Chondrocyte (in vitro differentiated cells): ENCODE data around the gene CCN6. TPM values are rescaled to one million over a fixed set of nuclear protein-coding genes. Genes with fewer than 3 reads are reported as not detected.

Experiments used
- DNase-seq: peaks from one replicate; pipeline ENCODE4 v3.0.0; 2021; ENCODE audit warnings: mixed read lengths, low spot score
- H3K27ac Mint-ChIP-seq: one replicate; pipeline ENCODE4 v1.8.0; 2021; ENCODE audit warnings: mild to moderate bottlenecking, moderate library complexity, mixed read lengths; ENCODE audit not compliant: unreplicated experiment
- H3K27me3 Mint-ChIP-seq: 2 replicates; pipeline ENCODE4 v1.8.0; 2021; ENCODE audit warnings: low read depth, mixed read lengths
- H3K36me3 Mint-ChIP-seq: 2 replicates; pipeline ENCODE4 v1.8.0; 2021; ENCODE audit warnings: low read depth, mixed read lengths
- H3K4me1 Mint-ChIP-seq: 2 replicates; pipeline ENCODE4 v1.8.0; 2021; ENCODE audit warnings: low read depth, mild to moderate bottlenecking, mixed read lengths
- H3K4me3 Mint-ChIP-seq: one replicate; pipeline ENCODE4 v1.8.0; 2021; ENCODE audit warnings: mild to moderate bottlenecking, moderate library complexity, mixed read lengths; ENCODE audit not compliant: unreplicated experiment
- H3K9me3 Mint-ChIP-seq: 2 replicates; pipeline ENCODE4 v1.8.0; 2021; ENCODE audit warnings: low read depth, mixed read lengths
- total RNA-seq: library from RNA; stranded (reverse); gene quantifications from 3 replicates; pipeline ENCODE4 v1.2.1, GENCODE V29; 2021
- TF ChIP-seq, protein P1 (sequence below): fragments of 200-600 bp; sonication (generic); IDR thresholded peaks from 2 replicates; pipeline ENCODE4 v1.5.0; 2021; ENCODE audit warnings: antibody characterized with exemption, mild to moderate bottlenecking, moderate library complexity

The CCN6 gene
- total RNA-seq, 1 donor from 2014 or later = not detected

DNA sequence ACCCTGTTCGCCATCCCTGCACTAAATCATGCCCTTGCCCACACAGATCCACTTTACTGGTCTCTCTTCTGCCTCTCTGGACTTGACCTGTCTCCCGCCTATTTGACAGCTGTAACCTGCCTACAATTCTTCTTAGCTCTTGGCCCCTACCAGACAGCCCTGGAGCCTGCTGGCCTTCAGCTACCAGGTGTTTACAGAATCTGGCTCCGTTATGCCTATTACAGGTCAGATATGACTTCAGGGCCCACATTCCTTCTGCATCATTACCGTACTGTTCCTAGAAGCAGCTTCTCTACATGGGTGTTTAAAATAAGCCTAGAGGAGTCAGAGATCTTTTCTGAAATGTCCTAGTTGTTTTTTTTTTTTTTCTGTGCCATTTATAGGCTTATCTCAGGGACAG lies 45.4 kb upstream of the CCN6 start:
- Mint-ChIP-seq H3K4me3 (no peak overlapping the region), H3K9me3 (no peaks in the 10 kb centered on the region), H3K36me3 (no peaks in the 10 kb centered on the region), H3K27ac (no peak overlapping the region), H3K27me3 (no peaks in the 10 kb centered on the region), H3K4me1 (peaks cover 10% of the 10 kb centered on the region)
- TF ChIP-seq, protein P1, sequence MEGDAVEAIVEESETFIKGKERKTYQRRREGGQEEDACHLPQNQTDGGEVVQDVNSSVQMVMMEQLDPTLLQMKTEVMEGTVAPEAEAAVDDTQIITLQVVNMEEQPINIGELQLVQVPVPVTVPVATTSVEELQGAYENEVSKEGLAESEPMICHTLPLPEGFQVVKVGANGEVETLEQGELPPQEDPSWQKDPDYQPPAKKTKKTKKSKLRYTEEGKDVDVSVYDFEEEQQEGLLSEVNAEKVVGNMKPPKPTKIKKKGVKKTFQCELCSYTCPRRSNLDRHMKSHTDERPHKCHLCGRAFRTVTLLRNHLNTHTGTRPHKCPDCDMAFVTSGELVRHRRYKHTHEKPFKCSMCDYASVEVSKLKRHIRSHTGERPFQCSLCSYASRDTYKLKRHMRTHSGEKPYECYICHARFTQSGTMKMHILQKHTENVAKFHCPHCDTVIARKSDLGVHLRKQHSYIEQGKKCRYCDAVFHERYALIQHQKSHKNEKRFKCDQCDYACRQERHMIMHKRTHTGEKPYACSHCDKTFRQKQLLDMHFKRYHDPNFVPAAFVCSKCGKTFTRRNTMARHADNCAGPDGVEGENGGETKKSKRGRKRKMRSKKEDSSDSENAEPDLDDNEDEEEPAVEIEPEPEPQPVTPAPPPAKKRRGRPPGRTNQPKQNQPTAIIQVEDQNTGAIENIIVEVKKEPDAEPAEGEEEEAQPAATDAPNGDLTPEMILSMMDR = no peak
- no peak for DNase-seq

DNA sequence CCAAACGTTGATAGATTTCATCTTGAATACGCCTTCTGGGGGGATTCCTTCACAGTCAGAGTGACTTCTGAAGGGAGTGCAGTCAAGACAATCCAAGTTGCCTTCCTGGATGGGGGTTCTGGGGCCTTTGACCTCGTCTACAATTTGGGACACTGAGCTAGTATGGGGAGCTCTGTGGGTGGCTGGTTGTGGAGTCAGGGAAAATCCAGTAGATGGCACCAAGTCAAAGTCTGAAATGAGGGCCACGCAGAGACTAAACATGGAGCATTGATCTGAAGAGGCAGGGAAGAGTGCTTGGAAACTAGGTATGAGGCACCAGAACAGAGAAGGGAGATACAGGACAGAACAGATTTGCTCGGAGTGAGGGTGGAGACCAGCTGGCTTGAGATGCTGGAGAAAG lies 43.6 kb upstream of the CCN6 start:
- Mint-ChIP-seq H3K27ac (no peak overlapping the region), H3K9me3 (no peaks in the 10 kb centered on the region), H3K4me1 (peaks cover 24% of the 10 kb centered on the region), H3K27me3 (no peaks in the 10 kb centered on the region), H3K4me3 (no peak overlapping the region), H3K36me3 (no peaks in the 10 kb centered on the region)
- TF ChIP-seq, protein P1 = peak; percentile 46
- no peak for DNase-seq

DNA sequence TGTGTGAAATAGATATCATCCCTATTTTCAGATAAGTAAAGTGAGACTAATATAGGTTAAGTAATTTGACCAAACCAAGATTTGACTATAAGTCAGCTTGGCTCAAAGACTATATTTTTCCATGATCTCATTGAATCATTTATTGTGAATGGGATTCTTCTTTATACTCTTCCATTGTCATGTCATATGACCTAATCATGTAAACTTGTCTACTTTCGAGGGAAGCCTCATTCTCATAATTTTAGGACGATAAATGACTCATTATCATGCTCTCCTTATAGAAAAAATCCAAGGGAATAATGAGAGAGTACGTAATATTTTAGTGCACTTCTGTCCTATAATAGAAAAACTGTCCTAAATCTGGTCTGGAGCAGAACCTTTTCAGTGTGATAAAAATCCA lies 40.9 kb upstream of the CCN6 start:
- H3K4me3 Mint-ChIP-seq = no peak overlapping the region
- H3K9me3 Mint-ChIP-seq = no peaks in the 10 kb centered on the region
- DNase-seq = no peak
- peaks cover 36% of the 10 kb centered on the region for H3K4me1 Mint-ChIP-seq
- TF ChIP-seq, protein P1 = no peak
- H3K27me3 Mint-ChIP-seq = no peaks in the 10 kb centered on the region
- no peak overlapping the region for H3K27ac Mint-ChIP-seq
- H3K36me3 Mint-ChIP-seq = no peaks in the 10 kb centered on the region

DNA sequence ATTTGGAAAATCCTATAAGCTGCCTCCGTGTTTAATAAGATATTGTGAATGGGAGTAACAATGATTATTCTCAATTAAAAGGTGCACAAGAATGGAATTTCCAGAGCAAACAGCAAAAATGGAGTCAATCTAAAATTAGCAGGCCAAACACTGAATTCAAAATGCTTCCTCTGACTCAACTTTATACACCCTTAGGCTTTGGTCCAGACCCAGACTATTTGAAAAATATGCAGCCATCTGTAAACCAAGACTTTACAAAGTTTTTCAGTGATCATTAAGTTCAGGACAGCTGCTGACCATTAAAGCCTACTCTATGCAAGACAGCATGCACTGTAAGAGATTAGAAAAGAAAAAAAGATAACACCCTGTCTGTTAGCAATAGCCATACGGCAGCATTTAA lies 39.4 kb upstream of the CCN6 start:
- no peaks in the 10 kb centered on the region for H3K9me3 Mint-ChIP-seq

DNA sequence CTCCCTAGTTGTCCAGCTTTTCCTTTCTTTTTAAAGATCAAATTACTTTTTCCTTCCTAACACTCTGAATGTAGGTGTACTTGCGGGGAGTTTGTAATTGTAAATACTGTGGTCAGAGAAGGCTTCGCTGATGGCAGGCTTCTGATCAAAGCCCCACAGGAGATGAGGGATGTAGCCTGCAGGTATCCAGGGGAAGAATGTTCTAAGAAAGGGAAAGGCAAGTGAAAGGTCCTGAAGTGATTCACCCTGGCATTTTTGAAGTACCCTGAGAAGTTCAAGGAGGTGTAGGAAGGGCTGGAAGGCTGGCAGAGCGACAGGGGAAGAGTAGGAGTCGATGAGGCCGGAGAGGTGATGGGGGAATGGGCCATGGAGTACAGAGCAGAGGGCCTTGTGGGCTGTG lies 38.2 kb upstream of the CCN6 start:
- Mint-ChIP-seq H3K36me3 (no peaks in the 10 kb centered on the region), H3K9me3 (no peaks in the 10 kb centered on the region), H3K27me3 (no peaks in the 10 kb centered on the region), H3K4me1 (peaks cover 44% of the 10 kb centered on the region), H3K27ac (no peak overlapping the region), H3K4me3 (no peak overlapping the region)
- TF ChIP-seq, protein P1 = no peak
- DNase-seq = no peak

More for the DNA sequence above, 39.4 kb upstream of the CCN6 start:
- no peaks in the 10 kb centered on the region for H3K27me3 Mint-ChIP-seq
- TF ChIP-seq, protein P1 = no peak
- peaks cover 44% of the 10 kb centered on the region for H3K4me1 Mint-ChIP-seq
- H3K27ac Mint-ChIP-seq = peak overlapping the region; percentile 74
- no peak for DNase-seq
- H3K36me3 Mint-ChIP-seq = no peaks in the 10 kb centered on the region
- no peak overlapping the region for H3K4me3 Mint-ChIP-seq
